KMS-11 (cell line): Measurements from ENCODE around the gene MAP3K5.

Experiments used
- H2AFZ ChIP-seq: fragments of 200-600 bp; sonication (generic); 2 replicates; pipeline ENCODE4 v1.6.1; 2016; ENCODE audit warnings: antibody characterized with exemption, mixed run types, low read depth
- H3K27ac ChIP-seq: fragments of 200-600 bp; sonication (generic); 2 replicates; pipeline ENCODE4 v1.6.1; 2016; ENCODE audit warnings: mild to moderate bottlenecking, mixed run types
- H3K27me3 ChIP-seq: fragments of 200-600 bp; sonication (generic); 2 replicates; pipeline ENCODE4 v1.6.1; 2017; ENCODE audit warnings: mild to moderate bottlenecking, low read depth, mixed run types, moderate library complexity; ENCODE audit not compliant: insufficient read depth
- H3K36me3 ChIP-seq: fragments of 200-600 bp; sonication (generic); 2 replicates; pipeline ENCODE4 v1.6.1; 2017; ENCODE audit warnings: mild to moderate bottlenecking, mixed run types; ENCODE audit not compliant: insufficient read depth
- H3K4me1 ChIP-seq: fragments of 200-600 bp; sonication (generic); 2 replicates; pipeline ENCODE4 v1.6.1; 2016; ENCODE audit warnings: mild to moderate bottlenecking, low read depth, mixed run types; ENCODE audit not compliant: poor library complexity, severe bottlenecking
- H3K4me2 ChIP-seq: fragments of 200-600 bp; sonication (generic); 2 replicates; pipeline ENCODE4 v1.7.0; 2016; ENCODE audit warnings: mild to moderate bottlenecking, mixed run types
- H3K4me3 ChIP-seq: fragments of 200-600 bp; sonication (generic); IDR thresholded peaks from 2 replicates; pipeline ENCODE4 v1.6.1; 2017; ENCODE audit warnings: low read depth, low read length, mixed read lengths; ENCODE audit not compliant: insufficient read depth
- H3K79me2 ChIP-seq: fragments of 200-600 bp; sonication (generic); 2 replicates; pipeline ENCODE4 v1.6.1; 2016; ENCODE audit warnings: low read depth, mixed run types; ENCODE audit not compliant: insufficient read depth
- H3K9ac ChIP-seq: fragments of 200-600 bp; sonication (generic); 2 replicates; pipeline ENCODE4 v1.6.1; 2016; ENCODE audit warnings: mild to moderate bottlenecking, mixed run types
- H4K20me1 ChIP-seq: fragments of 200-600 bp; sonication (generic); 2 replicates; pipeline ENCODE4 v1.6.1; 2016; ENCODE audit warnings: mild to moderate bottlenecking, mixed run types; ENCODE audit not compliant: insufficient read depth
- TF ChIP-seq, protein P1 (sequence below): fragments of 200-600 bp; sonication (generic); conservative IDR thresholded peaks from 2 replicates; pipeline ENCODE4 v1.6.1; 2017; ENCODE audit warnings: low read depth, mild to moderate bottlenecking, antibody characterized with exemption, low read length, moderate library complexity, mixed read lengths

Gene MAP3K5

GRCh38 chr6:136751522-136751956, 40.7 kb downstream of the MAP3K5 start:
- Histone ChIP-seq H3K4me1 (peaks cover 53% of the 10 kb centered on the region), H2AFZ (no peak overlapping the region), H3K27me3 (no peaks in the 10 kb centered on the region), H3K36me3 (no peaks in the 10 kb centered on the region), H3K4me3 (no peak overlapping the region), H3K27ac (peak overlapping the region; percentile 35; the same call in 1 of the 2 replicates), H3K79me2 (peaks cover 20% of the 10 kb centered on the region; the same call in 1 of the 2 replicates), H3K4me2 (peak overlapping the region; percentile 76), H4K20me1 (no peaks in the 10 kb centered on the region), H3K9ac (no peak overlapping the region)
- TF ChIP-seq, protein P1, sequence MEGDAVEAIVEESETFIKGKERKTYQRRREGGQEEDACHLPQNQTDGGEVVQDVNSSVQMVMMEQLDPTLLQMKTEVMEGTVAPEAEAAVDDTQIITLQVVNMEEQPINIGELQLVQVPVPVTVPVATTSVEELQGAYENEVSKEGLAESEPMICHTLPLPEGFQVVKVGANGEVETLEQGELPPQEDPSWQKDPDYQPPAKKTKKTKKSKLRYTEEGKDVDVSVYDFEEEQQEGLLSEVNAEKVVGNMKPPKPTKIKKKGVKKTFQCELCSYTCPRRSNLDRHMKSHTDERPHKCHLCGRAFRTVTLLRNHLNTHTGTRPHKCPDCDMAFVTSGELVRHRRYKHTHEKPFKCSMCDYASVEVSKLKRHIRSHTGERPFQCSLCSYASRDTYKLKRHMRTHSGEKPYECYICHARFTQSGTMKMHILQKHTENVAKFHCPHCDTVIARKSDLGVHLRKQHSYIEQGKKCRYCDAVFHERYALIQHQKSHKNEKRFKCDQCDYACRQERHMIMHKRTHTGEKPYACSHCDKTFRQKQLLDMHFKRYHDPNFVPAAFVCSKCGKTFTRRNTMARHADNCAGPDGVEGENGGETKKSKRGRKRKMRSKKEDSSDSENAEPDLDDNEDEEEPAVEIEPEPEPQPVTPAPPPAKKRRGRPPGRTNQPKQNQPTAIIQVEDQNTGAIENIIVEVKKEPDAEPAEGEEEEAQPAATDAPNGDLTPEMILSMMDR, result no peak

GRCh38 chr6:136750696-136751521, 41.4 kb downstream of the MAP3K5 start:
- H4K20me1 ChIP-seq, result no peaks in the 10 kb centered on the region
- TF ChIP-seq, protein P1, result no peak
- peak overlapping the region; percentile 35; the same call in 1 of the 2 replicates for H3K27ac ChIP-seq
- H3K4me1 ChIP-seq, result peaks cover 53% of the 10 kb centered on the region
- no peaks in the 10 kb centered on the region for H3K27me3 ChIP-seq
- H2AFZ ChIP-seq, result no peak overlapping the region
- H3K4me2 ChIP-seq, result peak overlapping the region; percentile 76
- H3K4me3 ChIP-seq, result no peak overlapping the region
- H3K79me2 ChIP-seq, result peaks cover 20% of the 10 kb centered on the region; the same call in 1 of the 2 replicates
- no peak overlapping the region for H3K9ac ChIP-seq
- H3K36me3 ChIP-seq, result no peaks in the 10 kb centered on the region

DNA sequence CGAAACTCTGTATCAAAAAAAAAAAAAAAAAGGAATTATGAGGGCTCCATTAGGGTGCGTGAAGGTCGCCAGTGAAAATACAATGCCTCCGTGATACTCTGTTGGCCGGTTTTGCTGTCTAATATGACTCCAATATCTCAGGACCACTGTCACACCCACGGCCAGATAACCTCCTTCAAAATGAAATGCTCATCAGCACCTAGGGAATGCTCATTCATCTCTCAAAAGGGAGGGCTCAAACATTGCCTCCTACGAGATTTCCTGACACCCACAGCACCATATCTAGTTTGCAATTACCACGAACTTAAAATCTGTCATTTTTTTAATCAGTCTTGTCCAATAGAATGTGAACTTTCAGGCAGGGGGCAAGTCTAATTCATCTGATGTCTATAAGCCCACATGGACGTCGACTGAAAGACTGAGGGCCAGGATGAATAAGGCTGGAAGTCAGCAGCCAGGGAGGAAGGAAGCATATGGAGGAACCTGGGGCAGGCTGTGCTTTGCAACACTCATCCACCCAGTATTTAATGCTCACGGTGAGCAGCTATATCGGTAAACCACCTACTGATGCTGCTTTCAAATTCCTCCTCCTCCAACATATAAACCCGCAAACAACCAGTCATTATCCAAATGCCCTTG, 42.8 kb downstream of the MAP3K5 start:
- H3K27me3 ChIP-seq, result no peaks in the 10 kb centered on the region
- no peak overlapping the region for H3K27ac ChIP-seq
- H3K9ac ChIP-seq, result no peak overlapping the region
- no peaks in the 10 kb centered on the region for H3K36me3 ChIP-seq
- peaks cover 51% of the 10 kb centered on the region for H3K4me1 ChIP-seq
- H3K79me2 ChIP-seq, result peaks cover 20% of the 10 kb centered on the region; the same call in 1 of the 2 replicates
- no peaks in the 10 kb centered on the region for H4K20me1 ChIP-seq
- H3K4me2 ChIP-seq, result no peak overlapping the region
- no peak overlapping the region for H3K4me3 ChIP-seq
- no peak overlapping the region for H2AFZ ChIP-seq
- TF ChIP-seq, protein P1, result no peak

DNA sequence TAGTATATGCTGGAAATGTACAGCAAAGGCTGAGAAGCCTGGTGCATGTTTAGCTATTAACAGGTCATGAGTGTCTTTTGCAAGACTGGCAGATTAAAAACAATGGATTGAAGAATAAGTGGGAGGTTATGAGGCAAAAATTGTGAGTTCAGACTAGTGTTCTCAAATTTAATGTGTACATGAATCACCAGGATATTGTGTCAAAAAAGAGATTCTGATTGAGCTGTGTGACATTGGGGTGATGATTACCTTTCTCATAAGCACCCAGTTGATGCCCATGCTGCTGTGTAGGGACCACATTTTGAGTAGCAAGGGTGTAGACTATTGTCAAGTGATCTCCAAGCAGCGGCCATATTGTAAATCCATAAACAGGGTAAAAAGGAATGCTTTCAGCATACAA, 44.8 kb downstream of the MAP3K5 start:
- no peaks in the 10 kb centered on the region for H3K36me3 ChIP-seq
- TF ChIP-seq, protein P1, result no peak
- H3K27me3 ChIP-seq, result no peaks in the 10 kb centered on the region
- no peak overlapping the region for H3K27ac ChIP-seq
- no peak overlapping the region for H2AFZ ChIP-seq
- H4K20me1 ChIP-seq, result no peaks in the 10 kb centered on the region
- peaks cover 32% of the 10 kb centered on the region for H3K4me1 ChIP-seq
- H3K4me3 ChIP-seq, result no peak overlapping the region
- no peak overlapping the region for H3K9ac ChIP-seq
- peaks cover 23% of the 10 kb centered on the region; the same call in 1 of the 2 replicates for H3K79me2 ChIP-seq
- H3K4me2 ChIP-seq, result no peak overlapping the region
